Panc1 (cell line): ENCODE results near the gene SYNGR4. TPM values are rescaled to one million over a fixed set of nuclear protein-coding genes. Genes with fewer than 3 reads are reported as not detected.
A peak's percentile ranks its signal among the peaks of the same experiment; 100 is the strongest.

Source experiments
- ATAC-seq: fragments of 200-7000 bp; cut with Tn5 transposase; 2 replicates; pipeline ENCODE4 v1.9.1; 2020; ENCODE audit warnings: mild to moderate bottlenecking, moderate library complexity
- BruUV-seq: library from RNA; stranded (reverse); fragments of 400-500 nt; replicated peaks from 2 replicates; lab custom pipeline; 2021; lab: Mats Ljungman, UMichigan
- CTCF ChIA-PET: fragments of 300-600 bp; sonication (Branson Sonifier 250); formaldehyde crosslinking; loops from one replicate; lab custom pipeline; 2022; ENCODE audit warnings: antibody characterized with exemption; lab: Charles Lee
- POLR2A ChIA-PET: fragments of 300-600 bp; sonication (Branson Sonifier 250); formaldehyde crosslinking; loops from one replicate; lab custom pipeline; 2022; ENCODE audit warnings: antibody characterized with exemption; lab: Charles Lee
- DNase-seq: peaks from one replicate; pipeline ENCODE4 v3.0.0-alpha.2; 2010; ENCODE audit warnings: low read depth, low spot score
- H3K27ac ChIP-seq: 2 replicates; pipeline ENCODE4 v1.5.1; 2011; ENCODE audit warnings: mild to moderate bottlenecking, low read length, inconsistent platforms
- H3K27me3 ChIP-seq: fragments of 200-500 bp; sonication (Bioruptor generic); 2 replicates; pipeline ENCODE4 v1.6.0; 2014; ENCODE audit warnings: low read length, inconsistent platforms; ENCODE audit not compliant: control insufficient read depth, insufficient read depth
- H3K36me3 ChIP-seq: fragments of 200-500 bp; sonication (Bioruptor generic); 2 replicates; pipeline ENCODE4 v1.5.1; 2014; ENCODE audit warnings: inconsistent platforms, mild to moderate bottlenecking, low read length, moderate library complexity; ENCODE audit not compliant: control insufficient read depth, insufficient read depth
- H3K4me1 ChIP-seq: 2 replicates; pipeline ENCODE4 v1.5.1; 2011; ENCODE audit warnings: inconsistent platforms, mild to moderate bottlenecking, low read length, moderate library complexity; ENCODE audit not compliant: control insufficient read depth, insufficient read depth
- H3K4me3 ChIP-seq, 2 experiments: 2 replicates each; pipeline ENCODE4 v1.5.1; 2011 to 2012; ENCODE audit warnings: low read depth in 2 of 2, low read length in 2 of 2, mild to moderate bottlenecking in 2 of 2, inconsistent platforms in 1 of 2, moderate library complexity in 1 of 2
- H3K9me3 ChIP-seq: fragments of 200-500 bp; sonication (Bioruptor generic); 2 replicates; pipeline ENCODE4 v1.5.1; 2014; ENCODE audit warnings: low read depth, mild to moderate bottlenecking, inconsistent platforms, low read length, moderate library complexity; ENCODE audit not compliant: control insufficient read depth, insufficient read depth
- POLR2AphosphoS5 ChIP-seq: IDR thresholded peaks from 2 replicates; pipeline ENCODE4 v1.6.1; 2012; ENCODE audit warnings: mild to moderate bottlenecking, low read depth, low read length, moderate library complexity
- SIN3A ChIP-seq: IDR thresholded peaks from 2 replicates; pipeline ENCODE4 v1.6.1; 2012; ENCODE audit warnings: low read depth, mild to moderate bottlenecking, low read length, moderate library complexity, borderline replicate concordance; ENCODE audit not compliant: insufficient read depth
- TCF7L2 ChIP-seq: IDR thresholded peaks from 2 replicates; pipeline ENCODE4 v1.6.1; 2011; ENCODE audit warnings: mild to moderate bottlenecking, low read depth, low read length, inconsistent platforms
- in situ Hi-C: cut with HindIII; loops from 2 replicates; pipeline ENCODE4 v1.10.0; 2016; ENCODE audit warnings: low sequenced_read_pairs, low pct_unique_long_range_greater_than_20kb
- intact Hi-C: fragments of 100-400 bp; cut with micrococcal nuclease; formaldehyde crosslinking; loops from one replicate; pipeline ENCODE4 v1.10.0; 2022; ENCODE audit not compliant: unreplicated experiment
- total RNA-seq: library from RNA; stranded (reverse); gene quantifications from one replicate; pipeline ENCODE4 v1.2.1, GENCODE V29; 2021; ENCODE audit not compliant: unreplicated experiment
- TF ChIP-seq, protein P1 (sequence below), 2 experiments: IDR thresholded peaks; 2 replicates each; pipeline ENCODE4 v1.6.1; 2011 to 2012; ENCODE audit warnings: low read depth in 2 of 2, control low read depth in 1 of 2, low read length in 1 of 2, mild to moderate bottlenecking in 1 of 2, moderate library complexity in 1 of 2; ENCODE audit not compliant: insufficient read depth in 1 of 2
- TF ChIP-seq, protein P2 (sequence below): fragments of 450-650 bp; IDR thresholded peaks from 2 replicates; pipeline ENCODE4 v1.5.1; 2017; ENCODE audit warnings: mild to moderate bottlenecking

SYNGR4 gene
- total RNA-seq, 1 experiment from 2014 or later: 0.39 TPM

DNA sequence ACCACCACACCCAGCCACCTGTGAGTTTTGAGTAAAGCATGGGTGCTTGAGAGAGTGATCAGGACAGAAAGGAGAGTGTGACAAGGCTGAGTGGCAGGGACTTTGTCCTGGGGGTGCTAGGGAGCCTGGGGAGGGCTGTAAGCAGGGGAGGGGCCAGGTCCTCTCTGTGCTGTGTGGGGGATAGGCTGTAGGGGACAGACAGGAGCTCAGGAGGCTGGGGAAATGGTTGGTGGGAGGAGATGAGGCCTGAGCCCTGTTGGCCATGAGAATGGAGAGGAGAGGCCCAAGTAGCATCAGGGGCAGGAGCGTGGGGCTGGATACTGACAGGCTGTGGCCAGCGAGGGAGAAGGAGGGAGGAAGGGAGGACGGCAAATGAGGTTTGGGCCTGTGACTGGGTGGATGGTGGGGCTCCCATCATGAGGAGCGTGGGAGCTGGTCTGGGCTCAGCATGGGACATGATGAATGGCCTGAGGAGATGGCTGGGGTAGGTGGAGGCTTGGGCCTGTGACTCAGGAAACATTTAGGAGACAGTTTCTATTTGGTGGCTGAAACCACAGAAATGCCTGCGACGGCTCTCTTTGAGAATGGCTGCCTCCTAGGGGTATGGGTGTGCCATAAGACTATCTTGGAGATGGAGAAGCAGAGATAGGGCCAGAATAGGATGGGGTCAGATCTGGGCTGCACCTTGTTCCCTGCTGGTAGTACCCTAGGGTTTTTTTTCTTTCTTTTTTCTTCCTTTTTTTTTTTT, 54.3 kb downstream of the SYNGR4 start:
- DNase-seq (no peak), ATAC-seq (0 out of 2 replicates have a peak, but pooled peaks have one; percentile 10)
- TF ChIP-seq SIN3A (no peak), TCF7L2 (no peak), POLR2AphosphoS5 (no peak)
- TF ChIP-seq, protein P1, sequence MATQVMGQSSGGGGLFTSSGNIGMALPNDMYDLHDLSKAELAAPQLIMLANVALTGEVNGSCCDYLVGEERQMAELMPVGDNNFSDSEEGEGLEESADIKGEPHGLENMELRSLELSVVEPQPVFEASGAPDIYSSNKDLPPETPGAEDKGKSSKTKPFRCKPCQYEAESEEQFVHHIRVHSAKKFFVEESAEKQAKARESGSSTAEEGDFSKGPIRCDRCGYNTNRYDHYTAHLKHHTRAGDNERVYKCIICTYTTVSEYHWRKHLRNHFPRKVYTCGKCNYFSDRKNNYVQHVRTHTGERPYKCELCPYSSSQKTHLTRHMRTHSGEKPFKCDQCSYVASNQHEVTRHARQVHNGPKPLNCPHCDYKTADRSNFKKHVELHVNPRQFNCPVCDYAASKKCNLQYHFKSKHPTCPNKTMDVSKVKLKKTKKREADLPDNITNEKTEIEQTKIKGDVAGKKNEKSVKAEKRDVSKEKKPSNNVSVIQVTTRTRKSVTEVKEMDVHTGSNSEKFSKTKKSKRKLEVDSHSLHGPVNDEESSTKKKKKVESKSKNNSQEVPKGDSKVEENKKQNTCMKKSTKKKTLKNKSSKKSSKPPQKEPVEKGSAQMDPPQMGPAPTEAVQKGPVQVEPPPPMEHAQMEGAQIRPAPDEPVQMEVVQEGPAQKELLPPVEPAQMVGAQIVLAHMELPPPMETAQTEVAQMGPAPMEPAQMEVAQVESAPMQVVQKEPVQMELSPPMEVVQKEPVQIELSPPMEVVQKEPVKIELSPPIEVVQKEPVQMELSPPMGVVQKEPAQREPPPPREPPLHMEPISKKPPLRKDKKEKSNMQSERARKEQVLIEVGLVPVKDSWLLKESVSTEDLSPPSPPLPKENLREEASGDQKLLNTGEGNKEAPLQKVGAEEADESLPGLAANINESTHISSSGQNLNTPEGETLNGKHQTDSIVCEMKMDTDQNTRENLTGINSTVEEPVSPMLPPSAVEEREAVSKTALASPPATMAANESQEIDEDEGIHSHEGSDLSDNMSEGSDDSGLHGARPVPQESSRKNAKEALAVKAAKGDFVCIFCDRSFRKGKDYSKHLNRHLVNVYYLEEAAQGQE (IDR thresholded peaks at IDR 0.05; ENCODE audit: insufficient read depth in 1 of 2, low read depth in 2 of 2, low read length in 1 of 2): no peak
- TF ChIP-seq, protein P2, sequence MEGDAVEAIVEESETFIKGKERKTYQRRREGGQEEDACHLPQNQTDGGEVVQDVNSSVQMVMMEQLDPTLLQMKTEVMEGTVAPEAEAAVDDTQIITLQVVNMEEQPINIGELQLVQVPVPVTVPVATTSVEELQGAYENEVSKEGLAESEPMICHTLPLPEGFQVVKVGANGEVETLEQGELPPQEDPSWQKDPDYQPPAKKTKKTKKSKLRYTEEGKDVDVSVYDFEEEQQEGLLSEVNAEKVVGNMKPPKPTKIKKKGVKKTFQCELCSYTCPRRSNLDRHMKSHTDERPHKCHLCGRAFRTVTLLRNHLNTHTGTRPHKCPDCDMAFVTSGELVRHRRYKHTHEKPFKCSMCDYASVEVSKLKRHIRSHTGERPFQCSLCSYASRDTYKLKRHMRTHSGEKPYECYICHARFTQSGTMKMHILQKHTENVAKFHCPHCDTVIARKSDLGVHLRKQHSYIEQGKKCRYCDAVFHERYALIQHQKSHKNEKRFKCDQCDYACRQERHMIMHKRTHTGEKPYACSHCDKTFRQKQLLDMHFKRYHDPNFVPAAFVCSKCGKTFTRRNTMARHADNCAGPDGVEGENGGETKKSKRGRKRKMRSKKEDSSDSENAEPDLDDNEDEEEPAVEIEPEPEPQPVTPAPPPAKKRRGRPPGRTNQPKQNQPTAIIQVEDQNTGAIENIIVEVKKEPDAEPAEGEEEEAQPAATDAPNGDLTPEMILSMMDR: no peak
- no peak overlapping the region for H3K4me3 ChIP-seq
- H3K4me1 ChIP-seq: no peaks in the 10 kb centered on the region
- in situ Hi-C loops (no loop called here), intact Hi-C loops (no loop called here)
- BruUV-seq: no TSS peak
- no peaks in the 10 kb centered on the region for H3K9me3 ChIP-seq
- POLR2A ChIA-PET: interaction anchor here (0.7 kb wide), 1 partner anchor 16 kb away, joined by 4 read pairs; no protein-coding TSS in a partner anchor
- H3K27ac ChIP-seq: no peak overlapping the region
- H3K36me3 ChIP-seq: no peaks in the 10 kb centered on the region
- CTCF ChIA-PET: interaction anchor here (0.7 kb wide), 1 partner anchor 909 kb away, joined by 4 read pairs; no protein-coding TSS in a partner anchor
- H3K27me3 ChIP-seq: no peaks in the 10 kb centered on the region

DNA sequence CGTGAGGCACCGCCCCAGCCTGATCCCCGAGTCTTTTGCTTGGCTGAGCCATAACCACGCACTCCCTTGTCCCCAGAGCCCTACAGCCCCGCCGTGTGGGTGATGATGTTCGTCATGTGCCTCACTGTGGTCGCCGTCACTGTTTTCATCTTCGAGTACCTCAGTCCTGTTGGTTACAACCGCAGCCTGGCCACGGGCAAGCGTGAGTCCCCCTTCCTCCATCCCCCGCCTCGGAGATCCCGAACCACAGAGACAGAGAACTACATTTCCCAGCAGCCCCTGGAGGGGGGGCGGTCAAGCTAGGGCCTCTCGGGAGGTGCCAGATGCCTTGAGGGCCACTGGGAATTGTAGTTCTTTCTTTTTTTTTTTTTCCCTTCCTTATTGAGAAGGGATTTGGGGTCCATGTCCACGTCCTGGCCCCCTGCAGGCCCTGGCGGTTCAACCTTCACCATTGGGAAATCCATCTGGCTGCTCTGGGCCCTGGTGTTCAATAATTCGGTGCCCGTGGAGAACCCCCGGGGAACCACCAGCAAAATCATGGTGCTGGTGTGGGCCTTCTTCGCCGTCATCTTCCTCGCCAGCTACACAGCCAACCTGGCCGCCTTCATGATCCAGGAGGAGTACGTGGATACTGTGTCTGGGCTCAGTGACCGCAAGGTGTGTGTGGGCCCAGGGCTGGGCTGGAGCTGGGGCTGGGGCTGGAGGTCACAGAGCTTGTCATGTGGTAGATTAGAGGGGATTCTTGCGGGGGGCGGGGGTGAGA, 55.2 kb downstream of the SYNGR4 start:
- Histone ChIP-seq H3K9me3 (no peaks in the 10 kb centered on the region), H3K4me1 (no peaks in the 10 kb centered on the region), H3K27ac (no peak overlapping the region), H3K27me3 (no peaks in the 10 kb centered on the region), H3K36me3 (no peaks in the 10 kb centered on the region), H3K4me3 (no peak overlapping the region)
- ChIA-PET CTCF (interaction anchor here (0.7 kb wide), 1 partner anchor 908 kb away, joined by 4 read pairs; no protein-coding TSS in a partner anchor), POLR2A (interaction anchor here (0.6 to 0.7 kb wide), 2 partner anchors 17 to 407 kb away, joined by 3 to 4 read pairs; no protein-coding TSS in a partner anchor)
- no TSS peak for BruUV-seq
- intact Hi-C loops (no loop called here), in situ Hi-C loops (no loop called here)
- TF ChIP-seq, protein P2: no peak
- TF ChIP-seq POLR2AphosphoS5 (no peak), TCF7L2 (no peak), SIN3A (no peak)
- TF ChIP-seq, protein P1 (IDR thresholded peaks at IDR 0.05; ENCODE audit: insufficient read depth in 1 of 2, low read depth in 2 of 2, low read length in 1 of 2): no peak
- ATAC-seq (peak; percentile 76; the same call in 1 of the 2 replicates), DNase-seq (no peak)
